ENCODE measurements around the gene LAMA2.

DNA sequence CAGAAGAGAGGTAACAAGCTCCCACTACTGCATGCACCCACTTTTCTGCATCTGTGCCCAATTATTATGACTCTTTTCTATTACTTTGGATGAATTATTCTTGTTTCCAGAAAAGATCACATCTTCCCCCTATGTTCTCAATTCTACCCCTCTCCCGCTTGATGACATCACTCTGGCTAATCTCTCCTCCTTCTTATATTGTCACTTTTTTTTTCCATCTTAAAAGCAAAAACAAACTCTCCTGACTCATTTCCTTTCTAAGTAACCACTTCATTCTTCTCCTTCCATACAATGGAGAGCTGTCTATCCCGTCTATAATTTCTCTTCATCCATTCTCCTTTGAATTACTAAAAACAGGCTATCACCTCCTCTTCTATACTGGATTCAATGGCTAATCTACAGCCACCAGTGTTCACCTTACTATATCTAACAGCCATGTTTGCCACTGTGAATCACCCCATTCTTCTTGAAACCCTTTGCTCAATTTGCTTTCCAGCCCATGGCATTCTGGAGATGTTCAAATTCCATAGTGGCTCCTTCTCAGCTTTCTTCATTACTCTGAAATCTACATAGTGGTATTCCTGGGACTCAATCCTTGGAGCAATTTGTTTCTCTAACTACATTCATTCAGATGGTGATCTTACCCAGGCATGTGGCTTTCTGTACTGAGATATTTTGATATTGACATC lies 448.7 kb downstream of the LAMA2 start:
- TF ChIP-seq GATA2 (IDR thresholded peaks at IDR 0.05; ENCODE audit: low read depth, low read length) (no peak), GATA3 (IDR thresholded peaks at IDR 0.05; ENCODE audit: low read depth, low read length) (no peak)

All from SH-SY5Y (cell line).